Anterior cingulate cortex (tissue), 58 donors: ENCODE results near the gene TP53I13.

Experiments used
- DNase-seq, 58 donors: peaks; one replicate each; lab custom pipeline; 2025; lab: John Stamatoyannopoulos, UW

TP53I13 gene

GRCh38 chr17:29578626-29579485 is 10.4 kb downstream of the TP53I13 start:
- no peak for DNase-seq

- DNase-seq = peak in 55 of 58 donors; percentile 33 to 92 (median 78)
Observed at GRCh38 chr17:29579866-29580771, 11.6 kb downstream of the TP53I13 start.

GRCh38 chr17:29581583-29582253 is 13.2 kb downstream of the TP53I13 start:
- peak in 20 of 58 donors; percentile 21 to 69 (median 34) for DNase-seq

DNA sequence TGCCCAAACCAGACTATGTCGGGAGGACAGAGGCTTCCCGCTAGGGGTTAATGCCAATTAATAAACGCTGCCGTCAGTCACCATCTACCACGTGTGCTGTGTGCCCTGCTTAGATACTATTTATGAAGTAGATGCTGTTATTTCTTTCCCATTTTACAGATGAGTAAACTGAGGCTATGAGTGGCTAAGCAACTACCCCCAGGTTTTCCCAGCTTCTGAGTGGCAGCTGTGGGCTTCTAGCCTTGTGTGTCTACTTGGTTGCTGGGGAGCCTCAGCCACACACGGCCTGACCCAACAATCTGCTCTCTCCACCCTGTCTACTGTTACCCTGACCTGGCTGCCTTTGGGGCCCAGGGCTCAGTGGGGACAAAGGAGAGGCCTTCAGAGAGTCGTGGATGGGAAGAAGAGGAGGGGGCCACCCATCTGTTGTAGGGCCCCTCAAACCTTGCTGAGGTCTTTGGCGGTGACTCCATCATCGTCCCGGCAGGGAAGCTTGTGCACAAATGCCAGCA is 13.8 kb downstream of the TP53I13 start:
- no peak for DNase-seq

DNA sequence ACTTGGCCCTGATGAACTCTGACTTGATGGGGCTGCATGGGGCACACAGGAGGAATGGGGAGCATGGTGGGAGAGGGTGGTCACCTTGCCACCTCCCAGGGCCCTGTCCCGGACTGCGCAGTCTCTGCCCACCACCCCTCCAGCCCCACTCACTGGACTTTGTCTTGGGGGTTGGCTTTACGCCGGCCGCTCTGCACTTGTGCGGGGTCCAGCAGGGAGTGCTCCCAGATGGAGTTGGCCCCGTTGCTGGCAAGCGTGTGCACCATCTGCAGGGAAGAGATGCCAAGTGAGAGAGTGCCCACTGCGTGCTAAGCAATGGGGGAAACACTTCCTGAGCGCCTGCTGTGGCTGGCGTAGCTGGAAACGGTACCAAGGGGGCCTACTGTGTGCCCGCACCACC is 14.3 kb downstream of the TP53I13 start:
- peak in 52 of 58 donors; percentile 41 to 88 (median 73) for DNase-seq

- no peak for DNase-seq
Observed at GRCh38 chr17:29583324-29584248, 15.1 kb downstream of the TP53I13 start.

GRCh38 chr17:29584452-29585079 is 16.1 kb downstream of the TP53I13 start:
- peak in 45 of 58 donors; percentile 36 to 86 (median 65) for DNase-seq

DNA sequence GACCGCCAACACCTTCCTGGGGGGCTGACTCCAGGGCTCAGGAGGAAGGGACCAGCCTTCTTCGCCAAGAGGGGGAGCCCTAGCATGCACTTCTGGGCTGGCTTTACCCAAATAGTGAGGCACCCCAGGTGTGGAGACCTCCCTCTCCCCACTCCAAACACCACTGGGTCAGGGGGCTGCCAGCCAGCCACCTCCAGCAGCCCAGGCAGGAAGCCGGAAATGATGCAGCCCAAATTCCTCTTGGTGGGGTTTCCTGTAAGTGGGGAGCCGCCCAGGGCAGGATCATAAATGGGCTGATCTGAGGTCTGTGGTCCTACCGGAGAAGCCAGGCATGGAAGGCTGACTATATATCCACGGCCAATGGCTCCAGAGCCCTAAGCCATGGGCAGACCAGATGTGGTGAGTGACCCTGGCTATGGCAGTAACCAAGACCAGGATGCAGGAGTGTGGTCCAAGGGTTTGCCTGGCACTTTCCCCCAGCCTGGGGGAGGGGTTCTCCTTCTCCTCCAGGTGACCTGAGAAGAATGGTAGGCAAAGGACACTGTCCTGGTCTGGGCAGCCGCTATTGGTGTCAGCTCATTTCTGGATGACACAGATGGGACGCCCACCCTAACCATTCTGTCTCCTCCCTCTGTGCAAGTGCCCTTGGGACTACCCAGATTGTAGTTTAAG is 16.7 kb downstream of the TP53I13 start:
- peak in 2 of 58 donors; percentile 22 to 23 for DNase-seq

DNA sequence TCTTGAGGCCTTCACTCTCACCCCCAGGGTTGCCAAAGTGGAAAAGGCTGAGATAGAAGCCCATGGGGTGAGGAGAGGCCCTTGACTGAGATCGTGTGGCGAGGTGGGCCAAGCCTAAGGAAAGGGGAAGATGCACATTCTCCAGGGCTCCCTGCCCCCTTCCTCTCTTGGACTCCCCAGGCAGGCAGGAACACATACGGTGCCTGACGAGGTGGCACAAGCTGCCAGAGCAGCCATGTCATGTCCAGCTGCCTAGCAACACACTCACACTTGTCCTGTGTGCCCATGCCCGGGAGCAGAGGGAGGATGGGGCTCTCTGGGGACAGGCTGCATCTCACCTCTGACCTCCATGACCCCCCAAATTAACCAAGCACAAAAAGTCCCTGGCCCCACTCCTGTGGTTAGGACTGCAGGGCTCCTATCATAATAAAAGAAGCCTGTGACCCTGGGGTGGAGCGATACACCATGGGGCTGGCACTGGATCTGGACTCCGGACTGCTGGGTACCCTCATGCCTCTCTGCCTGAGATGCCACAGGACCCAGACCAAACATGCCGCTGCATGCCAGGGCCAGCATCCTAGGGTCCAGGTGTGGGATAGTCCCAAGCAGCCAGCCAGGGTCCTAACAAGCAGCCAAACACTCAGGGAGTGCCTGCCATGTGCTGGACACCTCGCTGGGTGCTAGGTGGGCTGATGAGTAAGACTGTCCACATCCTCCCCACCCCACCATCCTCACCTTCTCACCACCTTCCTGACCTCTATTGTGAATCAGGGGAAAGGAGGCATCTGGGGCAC is 18.4 kb downstream of the TP53I13 start:
- DNase-seq = peak in 1 of 58 donors; percentile 30

GRCh38 chr17:29587591-29587990 is 19.1 kb downstream of the TP53I13 start:
- DNase-seq = no peak

GRCh38 chr17:29588017-29588561 is 19.6 kb downstream of the TP53I13 start:
- peak in 1 of 58 donors; percentile 54 for DNase-seq

- DNase-seq = peak in 20 of 58 donors; percentile 26 to 72 (median 45)
Observed at GRCh38 chr17:29588562-29589411, 20.3 kb downstream of the TP53I13 start.

- peak in 50 of 58 donors; percentile 43 to 90 (median 76) for DNase-seq
Observed at GRCh38 chr17:29589524-29590410, 21.3 kb downstream of the TP53I13 start, which contains the start of gene GIT1. Gene GIT1 (minus strand): TSS chr17:29589648. CDS start chr17:29589378, 270 bp downstream.

DNA sequence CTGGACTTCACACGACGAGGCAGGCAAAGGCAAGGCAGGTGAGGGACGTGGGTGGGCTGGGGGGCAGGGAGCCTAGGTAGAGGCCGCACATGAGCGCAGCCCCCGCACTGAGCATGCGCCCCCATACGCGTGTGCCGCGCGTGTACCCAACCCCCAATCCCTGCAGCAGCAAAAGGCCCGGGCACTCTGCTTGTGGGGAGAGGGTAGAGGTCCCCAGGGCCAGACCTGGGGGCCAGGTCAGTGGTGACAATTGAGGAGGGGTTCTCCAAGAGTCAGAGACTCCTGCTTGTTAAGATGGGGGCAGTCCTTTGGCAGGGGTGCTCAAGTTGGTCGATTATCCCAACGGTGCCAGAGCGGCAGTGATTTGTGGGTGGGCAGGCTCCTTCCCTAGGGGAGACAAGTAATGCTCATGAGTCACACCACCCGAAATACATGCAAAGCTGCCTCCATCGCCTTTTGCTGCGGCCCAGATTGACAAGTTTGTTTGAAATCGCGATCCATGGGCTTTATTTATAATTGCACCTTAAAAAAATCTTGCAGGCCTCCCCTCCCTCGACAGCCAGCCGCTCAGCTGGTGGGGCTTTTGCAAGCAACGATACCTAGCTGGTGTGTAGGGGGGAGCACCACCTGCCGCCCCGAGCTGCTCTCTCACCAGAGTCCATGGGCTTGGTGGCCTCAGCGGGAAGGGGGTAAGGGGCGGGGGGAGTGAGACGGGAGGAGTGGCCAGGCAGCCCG is 22.1 kb downstream of the TP53I13 start:
- peak in 29 of 58 donors; percentile 25 to 76 (median 54) for DNase-seq
